Mucosa of stomach (tissue), 1 donor: ENCODE results near the gene ZNF524.
A peak's percentile ranks its signal among the peaks of the same experiment; 100 is the strongest.
"Not testable (repeated sequence)": the region's sequence is repeated elsewhere in the genome, so short reads cannot be mapped to it uniquely, and the experiment has no call there.

ENCODE experiments used
- H3K27me3 ChIP-seq: one replicate; pipeline ENCODE4 v1.7.0; 2013; ENCODE audit warnings: mild to moderate bottlenecking, low read length; ENCODE audit not compliant: control insufficient read depth, insufficient read depth
- H3K36me3 ChIP-seq: one replicate; pipeline ENCODE4 v1.7.0; 2013; ENCODE audit warnings: low read length; ENCODE audit not compliant: control insufficient read depth, insufficient read depth
- H3K4me1 ChIP-seq: one replicate; pipeline ENCODE4 v1.7.0; 2013; ENCODE audit warnings: mild to moderate bottlenecking, low read length; ENCODE audit not compliant: control insufficient read depth, insufficient read depth
- H3K4me3 ChIP-seq: one replicate; pipeline ENCODE4 v1.7.0; 2013; ENCODE audit warnings: low read length
- H3K9ac ChIP-seq: one replicate; pipeline ENCODE4 v1.7.0; 2013; ENCODE audit warnings: mild to moderate bottlenecking, low read length, moderate library complexity
- H3K9me3 ChIP-seq: one replicate; pipeline ENCODE4 v1.7.0; 2013; ENCODE audit warnings: mild to moderate bottlenecking, low read length, moderate library complexity; ENCODE audit not compliant: control insufficient read depth
- donor health status: Pancreatic carcinoma.

Gene ZNF524

GRCh38 chr19:55569477-55569876, 30.6 kb upstream of the ZNF524 start:
- peaks cover 14% of the 10 kb centered on the region for H3K4me1 ChIP-seq
- H3K9me3 ChIP-seq, H3K9ac ChIP-seq, H3K27me3 ChIP-seq, H3K36me3 ChIP-seq, H3K4me3 ChIP-seq: not testable (repeated sequence)

- not testable (repeated sequence) for H3K9ac ChIP-seq, H3K4me1 ChIP-seq, H3K27me3 ChIP-seq, H3K9me3 ChIP-seq, H3K4me3 ChIP-seq, H3K36me3 ChIP-seq
These were observed 26.2 kb upstream of the ZNF524 start for GRCh38 chr19:55573929-55574328.

GRCh38 chr19:55576746-55577145, 23.3 kb upstream of the ZNF524 start:
- Histone ChIP-seq H3K4me3 (no peak overlapping the region), H3K9ac (no peak overlapping the region), H3K36me3 (no peaks in the 10 kb centered on the region), H3K4me1 (peaks cover 9% of the 10 kb centered on the region), H3K27me3 (no peaks in the 10 kb centered on the region), H3K9me3 (no peaks in the 10 kb centered on the region)

- no peaks in the 10 kb centered on the region for H3K9me3 ChIP-seq
- H3K4me3 ChIP-seq = no peak overlapping the region
- H3K4me1 ChIP-seq = peaks cover 11% of the 10 kb centered on the region
- H3K27me3 ChIP-seq = no peaks in the 10 kb centered on the region
- H3K36me3 ChIP-seq = no peaks in the 10 kb centered on the region
- H3K9ac ChIP-seq = no peak overlapping the region
These were observed 21.9 kb upstream of the ZNF524 start for GRCh38 chr19:55578031-55578760.

- Histone ChIP-seq H3K9ac (peak overlapping the region; percentile 93), H3K27me3 (no peaks in the 10 kb centered on the region), H3K36me3 (no peaks in the 10 kb centered on the region), H3K9me3 (no peaks in the 10 kb centered on the region), H3K4me1 (peaks cover 11% of the 10 kb centered on the region), H3K4me3 (peak overlapping the region; percentile 20)
These were observed 21.0 kb upstream of the ZNF524 start for GRCh38 chr19:55578761-55579747.

- peaks cover 11% of the 10 kb centered on the region for H3K4me1 ChIP-seq
- H3K9me3 ChIP-seq = no peaks in the 10 kb centered on the region
- H3K9ac ChIP-seq = peak overlapping the region; percentile 93
- H3K36me3 ChIP-seq = no peaks in the 10 kb centered on the region
- peak overlapping the region; percentile 20 for H3K4me3 ChIP-seq
- H3K27me3 ChIP-seq = no peaks in the 10 kb centered on the region
These were observed 20.1 kb upstream of the ZNF524 start for GRCh38 chr19:55579766-55580621.

- no peaks in the 10 kb centered on the region for H3K9me3 ChIP-seq
- H3K4me3 ChIP-seq = peak within 1 kb of the TSS; percentile 20
- peak within 1 kb of the TSS; percentile 93 for H3K9ac ChIP-seq
- peaks cover 11% of the 10 kb centered on the region for H3K4me1 ChIP-seq
- H3K36me3 ChIP-seq = no peaks in the 10 kb centered on the region
- H3K27me3 ChIP-seq = no peaks in the 10 kb centered on the region
These were observed 19.4 kb upstream of the ZNF524 start, which contains the start of gene ZNF579 for GRCh38 chr19:55580628-55581144. TSS of gene ZNF579 (minus strand) at chr19:55580848. CDS start at chr19:55579639, 1,209 bp downstream.

GRCh38 chr19:55581145-55581822, 18.8 kb upstream of the ZNF524 start:
- Histone ChIP-seq H3K4me3 (peak overlapping the region; percentile 20), H3K9me3 (no peaks in the 10 kb centered on the region), H3K9ac (peak overlapping the region; percentile 93), H3K36me3 (no peaks in the 10 kb centered on the region), H3K27me3 (no peaks in the 10 kb centered on the region), H3K4me1 (peaks cover 16% of the 10 kb centered on the region)

GRCh38 chr19:55581823-55582223, 18.3 kb upstream of the ZNF524 start:
- Histone ChIP-seq H3K27me3 (no peaks in the 10 kb centered on the region), H3K9ac (peak overlapping the region; percentile 93), H3K4me1 (peaks cover 20% of the 10 kb centered on the region), H3K4me3 (no peak overlapping the region), H3K9me3 (no peaks in the 10 kb centered on the region), H3K36me3 (no peaks in the 10 kb centered on the region)

GRCh38 chr19:55582284-55582683, 17.8 kb upstream of the ZNF524 start:
- H3K9ac ChIP-seq = not testable (repeated sequence)
- peaks cover 22% of the 10 kb centered on the region for H3K4me1 ChIP-seq

GRCh38 chr19:55583897-55584296, 16.2 kb upstream of the ZNF524 start:
- not testable (repeated sequence) for H3K36me3 ChIP-seq, H3K9me3 ChIP-seq, H3K27me3 ChIP-seq, H3K9ac ChIP-seq, H3K4me3 ChIP-seq
- peaks cover 22% of the 10 kb centered on the region for H3K4me1 ChIP-seq

More at GRCh38 chr19:55582284-55582683, 17.8 kb upstream of the ZNF524 start:
- not testable (repeated sequence) for H3K36me3 ChIP-seq, H3K9me3 ChIP-seq, H3K4me3 ChIP-seq, H3K27me3 ChIP-seq
